HUES48 (cell line): Measurements from ENCODE around the gene NLRX1.
"Not testable (repeated sequence)": the region's sequence is repeated elsewhere in the genome, so short reads cannot be mapped to it uniquely, and the experiment has no call there.

Source experiments
- H3K27ac ChIP-seq: one replicate; pipeline ENCODE4 v1.7.0; 2013; ENCODE audit warnings: low read depth, low read length, inconsistent platforms
- H3K27me3 ChIP-seq: 2 replicates; pipeline ENCODE4 v1.6.1; 2013; ENCODE audit warnings: mild to moderate bottlenecking, low read length; ENCODE audit not compliant: control insufficient read depth, insufficient read depth
- H3K36me3 ChIP-seq: 2 replicates; pipeline ENCODE4 v1.6.1; 2013; ENCODE audit warnings: low read length; ENCODE audit not compliant: control insufficient read depth, insufficient read depth
- H3K4me1 ChIP-seq: 2 replicates; pipeline ENCODE4 v1.6.1; 2013; ENCODE audit warnings: mild to moderate bottlenecking, low read length; ENCODE audit not compliant: control insufficient read depth, insufficient read depth
- H3K4me3 ChIP-seq: 2 replicates; pipeline ENCODE4 v1.5.1; 2013; ENCODE audit warnings: mild to moderate bottlenecking, low read depth, low read length
- H3K9ac ChIP-seq: 2 replicates; pipeline ENCODE4 v1.6.1; 2013; ENCODE audit warnings: mild to moderate bottlenecking, low read depth, low read length, moderate library complexity
- H3K9me3 ChIP-seq: 2 replicates; pipeline ENCODE4 v1.6.1; 2013; ENCODE audit warnings: low read length; ENCODE audit not compliant: control insufficient read depth, insufficient read depth

NLRX1 gene

DNA sequence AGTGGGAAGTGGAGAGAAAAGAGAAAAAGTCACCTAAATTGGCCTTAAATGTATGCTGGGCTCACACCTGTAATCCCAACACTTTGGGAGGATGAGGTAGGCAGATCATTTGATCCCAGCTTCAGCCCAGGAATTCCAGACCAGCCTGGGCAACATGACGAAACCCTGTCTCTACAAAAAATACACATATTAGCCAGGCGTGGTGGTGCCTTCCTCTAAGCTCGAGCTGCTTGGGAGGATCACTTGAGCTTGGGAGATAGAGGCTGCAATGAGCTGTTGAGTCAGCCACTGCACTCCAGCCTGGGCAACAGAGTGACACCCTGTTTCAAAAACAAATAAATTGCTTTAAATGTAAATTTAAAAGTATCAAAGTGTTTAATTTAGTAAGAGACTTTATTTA lies 41.5 kb downstream of the NLRX1 start:
- Histone ChIP-seq H3K4me3 (no peak overlapping the region), H3K9ac (no peak overlapping the region), H3K36me3 (no peaks in the 10 kb centered on the region), H3K27me3 (no peaks in the 10 kb centered on the region), H3K9me3 (no peaks in the 10 kb centered on the region), H3K4me1 (peaks cover 28% of the 10 kb centered on the region), H3K27ac (peak overlapping the region; percentile 14)

GRCh38 chr11:119218141-119218878 lies 49.8 kb downstream of the NLRX1 start:
- Histone ChIP-seq H3K27ac (no peak overlapping the region), H3K4me3 (no peak overlapping the region)

DNA sequence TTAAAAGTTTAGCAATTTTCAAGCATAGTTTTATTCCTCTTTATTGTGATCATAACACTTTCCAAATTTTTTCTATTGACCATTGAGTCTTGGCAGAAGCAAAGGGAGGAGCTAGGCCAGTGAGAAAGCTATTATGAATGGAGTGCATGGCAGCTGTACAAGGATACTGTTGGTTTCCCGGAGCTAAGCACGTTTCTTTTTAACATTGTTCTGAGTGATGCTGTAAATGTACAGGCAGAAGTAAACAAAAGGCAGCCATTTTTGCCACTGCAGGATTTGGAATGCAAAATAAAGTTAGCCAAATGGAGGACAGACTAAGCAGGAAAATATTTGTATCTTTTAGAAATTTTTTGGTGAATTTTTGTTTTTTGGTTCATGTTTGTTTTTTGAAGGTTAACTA lies 53.8 kb downstream of the NLRX1 start:
- H3K27ac ChIP-seq = no peak overlapping the region
- H3K4me1 ChIP-seq = no peaks in the 10 kb centered on the region
- no peaks in the 10 kb centered on the region for H3K9me3 ChIP-seq
- no peak overlapping the region for H3K4me3 ChIP-seq
- H3K36me3 ChIP-seq = no peaks in the 10 kb centered on the region
- H3K9ac ChIP-seq = no peak overlapping the region
- H3K27me3 ChIP-seq = no peaks in the 10 kb centered on the region

More at GRCh38 chr11:119218141-119218878, 49.8 kb downstream of the NLRX1 start:
- no peaks in the 10 kb centered on the region for H3K36me3 ChIP-seq
- no peaks in the 10 kb centered on the region for H3K4me1 ChIP-seq
- no peaks in the 10 kb centered on the region for H3K27me3 ChIP-seq
- no peaks in the 10 kb centered on the region for H3K9me3 ChIP-seq
- H3K9ac ChIP-seq = no peak overlapping the region

DNA sequence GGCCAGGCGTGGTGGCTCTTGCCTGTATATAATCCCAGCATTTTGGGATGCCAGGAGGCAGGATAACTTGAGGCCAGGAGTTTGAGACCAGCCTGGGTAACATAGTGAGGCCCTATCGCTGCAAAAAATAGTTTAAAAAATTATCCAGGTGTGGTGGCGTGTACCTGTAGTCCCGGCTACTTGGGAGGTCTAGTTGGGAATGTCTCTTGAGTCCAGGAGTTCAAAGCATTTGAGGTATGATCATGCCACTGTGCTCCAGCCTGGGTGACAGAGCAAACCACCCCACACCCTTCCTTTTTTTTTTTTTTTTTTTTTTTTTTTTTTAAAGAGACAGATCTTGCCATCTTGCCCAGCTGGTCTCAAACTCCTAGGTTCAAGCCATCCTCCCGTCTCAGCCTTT lies 54.4 kb downstream of the NLRX1 start:
- Histone ChIP-seq H3K4me3 (no peak overlapping the region), H3K36me3 (no peaks in the 10 kb centered on the region), H3K27ac (no peak overlapping the region), H3K9me3 (no peaks in the 10 kb centered on the region), H3K4me1 (no peaks in the 10 kb centered on the region), H3K27me3 (no peaks in the 10 kb centered on the region), H3K9ac (no peak overlapping the region)

GRCh38 chr11:119223856-119224255 lies 55.3 kb downstream of the NLRX1 start:
- Histone ChIP-seq H3K4me3 (no peak overlapping the region), H3K9me3 (no peaks in the 10 kb centered on the region), H3K27ac (no peak overlapping the region), H3K36me3 (no peaks in the 10 kb centered on the region), H3K27me3 (no peaks in the 10 kb centered on the region), H3K4me1 (no peaks in the 10 kb centered on the region), H3K9ac (no peak overlapping the region)

DNA sequence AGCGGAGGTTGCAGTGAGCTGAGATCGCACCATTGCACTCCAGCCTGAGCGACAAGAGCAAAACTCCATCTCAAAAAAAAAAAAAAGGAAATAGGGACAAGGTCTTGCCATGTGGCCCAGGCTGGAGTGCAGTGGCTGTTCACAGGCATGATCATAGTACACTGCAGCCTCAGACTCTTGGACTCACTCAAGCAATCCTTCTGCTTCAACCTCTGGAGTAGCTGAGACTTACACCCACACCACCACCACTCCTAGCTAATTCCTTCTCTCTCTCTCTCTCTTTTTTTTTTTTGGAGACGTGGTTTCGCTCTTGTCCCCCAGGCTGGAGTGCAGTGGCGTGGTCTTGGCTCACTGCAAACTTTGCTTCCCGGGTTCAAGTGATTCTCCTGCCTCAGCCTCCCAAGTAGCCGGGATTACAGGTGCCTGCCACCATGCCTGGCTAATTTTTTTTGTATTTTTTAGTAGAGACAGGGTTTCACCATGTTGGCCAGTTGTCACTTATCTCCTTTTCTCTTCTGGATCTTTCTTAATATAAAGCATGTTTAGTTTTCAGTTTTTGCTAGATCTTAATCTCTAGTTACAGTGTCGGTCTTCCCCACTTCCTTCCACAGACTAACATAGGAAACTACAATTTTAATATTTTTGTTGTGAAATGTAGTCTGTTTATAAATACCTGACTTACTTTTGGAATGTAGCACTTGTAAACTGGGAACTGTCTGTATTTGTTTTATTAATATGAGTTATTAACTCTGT lies 60.2 kb downstream of the NLRX1 start:
- not testable (repeated sequence) for H3K4me3 ChIP-seq, H3K27ac ChIP-seq
- H3K36me3 ChIP-seq = peaks cover 17% of the 10 kb centered on the region

GRCh38 chr11:119229288-119229672 lies 60.8 kb downstream of the NLRX1 start:
- Histone ChIP-seq H3K27ac (no peak overlapping the region), H3K9ac (no peak overlapping the region), H3K36me3 (peaks cover 21% of the 10 kb centered on the region), H3K4me3 (no peak overlapping the region), H3K9me3 (no peaks in the 10 kb centered on the region), H3K4me1 (no peaks in the 10 kb centered on the region; the same call in 1 of the 2 replicates), H3K27me3 (no peaks in the 10 kb centered on the region)

More for the DNA sequence above, 60.2 kb downstream of the NLRX1 start:
- not testable (repeated sequence) for H3K9me3 ChIP-seq, H3K27me3 ChIP-seq, H3K9ac ChIP-seq, H3K4me1 ChIP-seq

DNA sequence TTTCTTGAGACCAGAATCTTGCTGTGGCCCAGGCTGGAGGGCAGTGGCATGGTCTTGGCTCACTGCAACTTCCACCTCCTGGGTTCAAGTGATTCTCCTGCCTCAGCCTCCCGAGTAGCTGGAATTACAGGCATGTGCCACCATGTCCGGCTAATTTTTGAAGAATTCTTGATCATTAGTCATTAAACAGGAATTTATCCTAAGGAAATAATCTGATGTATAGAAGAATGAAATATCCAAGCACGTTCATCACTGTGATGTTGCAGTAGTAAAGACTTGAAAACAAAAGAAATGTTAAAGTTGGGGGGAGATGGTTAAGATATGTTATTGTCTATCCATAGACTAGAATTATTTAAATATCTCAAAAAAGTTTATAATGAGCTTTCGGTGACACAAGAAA lies 61.2 kb downstream of the NLRX1 start:
- H3K9ac ChIP-seq = no peak overlapping the region
- no peak overlapping the region for H3K4me3 ChIP-seq
- H3K27me3 ChIP-seq = no peaks in the 10 kb centered on the region
- H3K36me3 ChIP-seq = peaks cover 25% of the 10 kb centered on the region
- H3K4me1 ChIP-seq = no peaks in the 10 kb centered on the region; the same call in 1 of the 2 replicates
- H3K9me3 ChIP-seq = no peaks in the 10 kb centered on the region
- H3K27ac ChIP-seq = no peak overlapping the region
